HG03378 (cell line): ENCODE measurements around the gene KRTAP2-4.
"Not testable (repeated sequence)": the region's sequence is repeated elsewhere in the genome, so short reads cannot be mapped to it uniquely, and the experiment has no call there.

ENCODE experiments used
- ATAC-seq: cut with Tn5 transposase; IDR thresholded peaks from one replicate; pipeline ENCODE4 v1.9.1; 2021; ENCODE audit warnings: mild to moderate bottlenecking, moderate library complexity; ENCODE audit not compliant: unreplicated experiment

The KRTAP2-4 gene

GRCh38 chr17:41040783-41041571 is 24.7 kb downstream of the KRTAP2-4 start, which contains the start of gene KRTAP1-1:
KRTAP1-1 (minus strand) TSS chr17:41041450; CDS start chr17:41041397, 53 bp downstream.
- ATAC-seq = not testable (repeated sequence)

- no peak for ATAC-seq
Observed at GRCh38 chr17:41037853-41038350, 27.8 kb downstream of the KRTAP2-4 start.

GRCh38 chr17:41034346-41034935 is 31.2 kb downstream of the KRTAP2-4 start, which contains the start of gene KRTAP1-3:
KRTAP1-3 (minus strand) TSS chr17:41034874; CDS start chr17:41034821, 53 bp downstream.
- not testable (repeated sequence) for ATAC-seq

- no peak for ATAC-seq
Observed at GRCh38 chr17:41029633-41030245, 35.9 kb downstream of the KRTAP2-4 start, which contains the start of gene KRTAP1-4. KRTAP1-4 (minus strand) TSS chr17:41030195; CDS start chr17:41030078, 117 bp downstream.

GRCh38 chr17:41026715-41027471 is 38.8 kb downstream of the KRTAP2-4 start, which contains the start of gene KRTAP1-5:
KRTAP1-5 (minus strand) TSS chr17:41027208; CDS start chr17:41027155, 53 bp downstream.
- no peak for ATAC-seq

GRCh38 chr17:41024697-41025096 is 41.0 kb downstream of the KRTAP2-4 start:
- ATAC-seq = no peak

GRCh38 chr17:41020336-41020735 is 45.3 kb downstream of the KRTAP2-4 start:
- ATAC-seq = no peak

- ATAC-seq = no peak
Observed at GRCh38 chr17:41019415-41019814, 46.3 kb downstream of the KRTAP2-4 start.

- no peak for ATAC-seq
Observed at GRCh38 chr17:41018541-41018940, 47.1 kb downstream of the KRTAP2-4 start.

- ATAC-seq = no peak
Observed at GRCh38 chr17:41016578-41017215, 49.0 kb downstream of the KRTAP2-4 start.

GRCh38 chr17:41015454-41015853 is 50.2 kb downstream of the KRTAP2-4 start:
- no peak for ATAC-seq
